Ishikawa (cell line): ENCODE results near the gene PLCH1.

Source experiments
- CEBPB ChIP-seq: IDR thresholded peaks from 2 replicates; pipeline ENCODE4 v1.6.1; 2012
- CREB1 ChIP-seq: IDR thresholded peaks from 2 replicates; pipeline ENCODE4 v1.6.1; 2012; ENCODE audit warnings: low read depth
- EGR1 ChIP-seq: IDR thresholded peaks from 2 replicates; pipeline ENCODE4 v1.6.1; 2012
- EP300 ChIP-seq: IDR thresholded peaks from 2 replicates; pipeline ENCODE4 v1.6.1; 2012; ENCODE audit warnings: borderline replicate concordance
- FOXM1 ChIP-seq: IDR thresholded peaks from 2 replicates; pipeline ENCODE4 v1.6.1; 2012; ENCODE audit warnings: low read depth, borderline replicate concordance
- NFIC ChIP-seq: IDR thresholded peaks from 2 replicates; pipeline ENCODE4 v1.6.1; 2012
- RAD21 ChIP-seq: IDR thresholded peaks from 2 replicates; pipeline ENCODE4 v1.6.1; 2012; ENCODE audit warnings: low read depth
- TAF1 ChIP-seq: IDR thresholded peaks from 2 replicates; pipeline ENCODE4 v1.6.1; 2012; ENCODE audit warnings: low read depth, mild to moderate bottlenecking
- TCF12 ChIP-seq: IDR thresholded peaks from 2 replicates; pipeline ENCODE4 v1.6.1; 2012; ENCODE audit warnings: low read depth
- TEAD4 ChIP-seq: IDR thresholded peaks from 2 replicates; pipeline ENCODE4 v1.6.1; 2012
- YY1 ChIP-seq: IDR thresholded peaks from 2 replicates; pipeline ENCODE4 v1.6.1; 2012; ENCODE audit warnings: low read depth
- ZBTB7A ChIP-seq: IDR thresholded peaks from 2 replicates; pipeline ENCODE4 v1.6.1; 2012; ENCODE audit warnings: low read depth
- TF ChIP-seq, protein P1 (sequence below): IDR thresholded peaks from 2 replicates; pipeline ENCODE4 v1.6.1; 2012
- TF ChIP-seq, protein P2 (sequence below): IDR thresholded peaks from 2 replicates; pipeline ENCODE4 v1.6.1; 2012; ENCODE audit warnings: low read depth, mild to moderate bottlenecking
- TF ChIP-seq, protein P3 (sequence below): IDR thresholded peaks from 2 replicates; pipeline ENCODE4 v1.6.1; 2012

Gene PLCH1

DNA sequence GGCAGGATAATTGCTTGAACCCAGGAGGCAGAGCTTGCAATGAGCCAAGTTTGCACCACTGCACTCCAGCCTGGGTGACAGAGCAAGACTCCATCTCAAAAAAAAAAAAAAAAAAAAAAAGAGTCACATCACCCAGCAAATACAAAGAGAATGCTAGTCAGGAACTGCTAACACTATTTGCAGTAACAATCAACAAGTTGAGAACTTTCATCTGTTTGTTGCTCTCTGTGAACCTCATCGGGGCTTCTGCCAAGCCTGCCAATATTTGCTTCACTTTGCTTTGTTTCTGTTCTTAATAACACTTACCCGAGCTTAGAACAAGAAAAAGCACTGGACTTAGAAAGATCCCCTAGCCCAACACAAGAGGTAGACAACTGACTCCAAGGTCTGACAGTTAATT lies 76.9 kb downstream of the PLCH1 start:
- TF ChIP-seq ZBTB7A: no peak
- TF ChIP-seq EP300: no peak
- TF ChIP-seq TCF12: no peak
- no peak for TF ChIP-seq RAD21
- no peak for TF ChIP-seq CEBPB
- TF ChIP-seq, protein P1, sequence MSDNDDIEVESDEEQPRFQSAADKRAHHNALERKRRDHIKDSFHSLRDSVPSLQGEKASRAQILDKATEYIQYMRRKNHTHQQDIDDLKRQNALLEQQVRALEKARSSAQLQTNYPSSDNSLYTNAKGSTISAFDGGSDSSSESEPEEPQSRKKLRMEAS: no peak

DNA sequence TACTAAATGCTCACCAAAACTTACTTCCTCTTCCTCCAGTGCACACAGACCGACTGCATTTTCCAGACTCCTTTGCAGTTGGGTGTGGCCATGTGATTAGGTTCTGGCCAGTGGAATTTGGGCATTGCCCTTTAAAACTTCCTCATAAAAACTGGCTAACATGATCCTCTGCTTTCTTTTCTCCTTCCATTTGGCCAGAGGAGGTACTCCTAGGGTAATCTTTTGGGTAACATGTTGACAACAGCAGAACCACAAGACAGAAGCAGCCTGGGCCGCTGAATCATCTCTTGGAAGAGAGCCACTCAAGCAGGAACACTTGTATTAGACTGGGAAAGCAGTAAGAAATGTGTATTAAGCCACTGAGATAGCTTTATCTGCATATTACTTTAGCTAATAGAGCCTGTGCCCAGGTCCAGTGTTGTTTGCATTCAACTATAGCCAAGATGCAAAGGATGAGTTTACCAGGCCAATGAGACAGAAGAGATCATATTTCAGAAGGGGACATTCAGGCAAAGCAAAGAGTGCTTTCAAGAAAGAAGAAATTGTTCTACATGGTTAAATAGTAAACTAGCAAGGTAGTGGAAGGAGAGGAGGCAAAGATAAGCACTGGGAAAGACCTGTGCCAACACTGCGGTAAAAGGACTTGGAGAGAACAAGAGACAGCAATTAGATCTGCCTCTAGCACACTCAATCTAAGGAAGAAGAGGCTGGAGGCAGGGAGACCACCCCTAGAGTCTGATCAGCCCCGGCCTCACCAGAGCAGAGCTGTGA lies 79.8 kb downstream of the PLCH1 start:
- no peak for TF ChIP-seq ZBTB7A
- TF ChIP-seq, protein P1: no peak
- TF ChIP-seq CEBPB: no peak
- TF ChIP-seq FOXM1: no peak
- no peak for TF ChIP-seq EGR1
- TF ChIP-seq YY1: no peak
- TF ChIP-seq TCF12: no peak
- no peak for TF ChIP-seq CREB1
- no peak for TF ChIP-seq TAF1
- TF ChIP-seq, protein P2, sequence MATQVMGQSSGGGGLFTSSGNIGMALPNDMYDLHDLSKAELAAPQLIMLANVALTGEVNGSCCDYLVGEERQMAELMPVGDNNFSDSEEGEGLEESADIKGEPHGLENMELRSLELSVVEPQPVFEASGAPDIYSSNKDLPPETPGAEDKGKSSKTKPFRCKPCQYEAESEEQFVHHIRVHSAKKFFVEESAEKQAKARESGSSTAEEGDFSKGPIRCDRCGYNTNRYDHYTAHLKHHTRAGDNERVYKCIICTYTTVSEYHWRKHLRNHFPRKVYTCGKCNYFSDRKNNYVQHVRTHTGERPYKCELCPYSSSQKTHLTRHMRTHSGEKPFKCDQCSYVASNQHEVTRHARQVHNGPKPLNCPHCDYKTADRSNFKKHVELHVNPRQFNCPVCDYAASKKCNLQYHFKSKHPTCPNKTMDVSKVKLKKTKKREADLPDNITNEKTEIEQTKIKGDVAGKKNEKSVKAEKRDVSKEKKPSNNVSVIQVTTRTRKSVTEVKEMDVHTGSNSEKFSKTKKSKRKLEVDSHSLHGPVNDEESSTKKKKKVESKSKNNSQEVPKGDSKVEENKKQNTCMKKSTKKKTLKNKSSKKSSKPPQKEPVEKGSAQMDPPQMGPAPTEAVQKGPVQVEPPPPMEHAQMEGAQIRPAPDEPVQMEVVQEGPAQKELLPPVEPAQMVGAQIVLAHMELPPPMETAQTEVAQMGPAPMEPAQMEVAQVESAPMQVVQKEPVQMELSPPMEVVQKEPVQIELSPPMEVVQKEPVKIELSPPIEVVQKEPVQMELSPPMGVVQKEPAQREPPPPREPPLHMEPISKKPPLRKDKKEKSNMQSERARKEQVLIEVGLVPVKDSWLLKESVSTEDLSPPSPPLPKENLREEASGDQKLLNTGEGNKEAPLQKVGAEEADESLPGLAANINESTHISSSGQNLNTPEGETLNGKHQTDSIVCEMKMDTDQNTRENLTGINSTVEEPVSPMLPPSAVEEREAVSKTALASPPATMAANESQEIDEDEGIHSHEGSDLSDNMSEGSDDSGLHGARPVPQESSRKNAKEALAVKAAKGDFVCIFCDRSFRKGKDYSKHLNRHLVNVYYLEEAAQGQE: no peak
- TF ChIP-seq NFIC: no peak
- no peak for TF ChIP-seq RAD21
- TF ChIP-seq EP300: no peak
- TF ChIP-seq, protein P3, sequence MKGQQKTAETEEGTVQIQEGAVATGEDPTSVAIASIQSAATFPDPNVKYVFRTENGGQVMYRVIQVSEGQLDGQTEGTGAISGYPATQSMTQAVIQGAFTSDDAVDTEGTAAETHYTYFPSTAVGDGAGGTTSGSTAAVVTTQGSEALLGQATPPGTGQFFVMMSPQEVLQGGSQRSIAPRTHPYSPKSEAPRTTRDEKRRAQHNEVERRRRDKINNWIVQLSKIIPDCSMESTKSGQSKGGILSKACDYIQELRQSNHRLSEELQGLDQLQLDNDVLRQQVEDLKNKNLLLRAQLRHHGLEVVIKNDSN: no peak
- no peak for TF ChIP-seq TEAD4

DNA sequence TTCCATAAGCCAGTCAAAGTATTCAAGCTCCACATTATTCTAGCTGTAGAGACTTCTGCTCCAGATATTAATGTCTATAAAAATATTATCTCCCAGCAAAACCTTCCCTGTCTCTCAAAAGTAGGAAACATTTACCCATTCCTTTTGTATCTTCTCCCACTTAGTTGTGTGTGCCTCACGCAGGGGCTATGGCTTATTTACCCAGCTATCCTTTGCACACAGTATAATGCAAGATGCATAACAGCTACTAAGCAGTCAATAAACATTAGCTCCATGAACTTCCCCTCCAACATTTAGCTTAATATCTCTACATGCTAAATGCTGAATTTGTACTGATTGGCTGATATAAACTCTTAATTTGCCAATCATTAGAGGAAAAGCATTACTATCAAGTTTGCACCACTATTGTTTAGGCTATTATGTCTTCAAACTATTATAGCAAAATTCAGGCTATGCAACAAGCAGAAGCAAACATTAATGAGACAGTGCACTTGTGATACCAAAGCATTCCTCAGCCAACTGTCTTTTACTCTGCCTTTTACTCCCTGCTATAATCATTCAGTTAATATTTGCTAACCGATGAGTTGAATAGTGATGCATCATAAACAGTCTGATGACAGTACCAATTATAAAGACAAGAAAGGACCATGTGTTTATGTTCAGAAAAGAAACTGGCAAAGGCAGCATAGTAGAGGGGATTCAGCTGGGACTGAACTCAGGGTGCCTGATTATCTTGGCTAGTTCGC lies 81.2 kb downstream of the PLCH1 start:
- TF ChIP-seq, protein P1: no peak
- TF ChIP-seq, protein P2: no peak
- TF ChIP-seq TCF12 (no peak), ZBTB7A (no peak), TEAD4 (no peak), EGR1 (no peak), CEBPB (no peak), RAD21 (no peak), TAF1 (no peak), YY1 (no peak), NFIC (no peak), EP300 (no peak), CREB1 (no peak), FOXM1 (no peak)
- TF ChIP-seq, protein P3: no peak

DNA sequence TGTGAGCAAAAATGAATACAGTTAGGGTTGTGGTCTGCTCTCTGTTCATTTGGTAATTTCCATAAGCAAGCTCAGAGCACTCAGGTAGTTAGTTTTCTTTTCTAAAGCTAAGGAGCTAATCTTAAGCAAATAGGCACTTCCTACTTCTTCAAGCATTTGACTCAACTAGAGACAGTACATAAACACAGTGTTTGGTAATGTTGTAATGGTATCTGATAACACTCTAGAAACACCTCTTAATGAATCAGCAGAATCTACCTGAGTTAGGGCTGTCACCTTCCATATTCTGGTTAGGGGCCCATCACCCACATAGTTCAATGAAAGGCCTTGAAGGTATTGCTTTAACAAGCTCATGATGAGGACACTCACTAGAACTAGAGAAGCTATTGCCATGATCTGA lies 83.1 kb downstream of the PLCH1 start:
- TF ChIP-seq YY1 (no peak), FOXM1 (no peak), TCF12 (no peak), ZBTB7A (no peak), CREB1 (no peak), TEAD4 (no peak), NFIC (no peak), RAD21 (no peak), EGR1 (no peak), EP300 (no peak), TAF1 (no peak), CEBPB (no peak)
- TF ChIP-seq, protein P3: no peak
- TF ChIP-seq, protein P1: no peak
- TF ChIP-seq, protein P2: no peak
